ENCODE measurements around the gene TRAM2. TPM values are rescaled to one million over a fixed set of nuclear protein-coding genes. Genes with fewer than 3 reads are reported as not detected.

The TRAM2 gene
- total and polyA plus RNA-seq, 10 of the 15 experiments (the other 5 are each of a cell fraction or from before 2014, with no cell fraction given) = 2.5 to 15.0 (median 11.0) TPM

- no TSS peak for BruUV-seq (replicated peaks)
- ChIA-PET SMC1A (ENCODE audit: uncharacterized antibody, unreplicated experiment) (no interaction called here), POLR2A (no interaction called here), RAD21 (ENCODE audit: unreplicated experiment) (interaction anchor here (0.8 kb wide), 1 partner anchor 16 kb away, joined by 3 read pairs; no protein-coding TSS in a partner anchor), CTCF (no interaction called here)
- H3K27me3 ChIP-seq (replicated peaks in 1 of 2; ENCODE audit: control insufficient read depth in 2 of 2, insufficient read depth in 2 of 2, low read length in 1 of 2) = no peaks in the 10 kb centered on the region; a peak in 1 of 4 replicates
- H3K36me3 ChIP-seq (ENCODE audit: control insufficient read depth in 2 of 2, insufficient read depth in 2 of 2, low read length in 1 of 2) = no peaks in the 10 kb centered on the region
- WGBS (ENCODE audit: insufficient coverage, insufficient replicate concordance, low lambda C conversion rate, missing lambda C conversion rate) = 81% methylated on average over 1 of the region's 1 CpG
- intact Hi-C loops (cut with micrococcal nuclease; ENCODE audit: unreplicated experiment) (no loop called here), in situ Hi-C loops (cut with MboI) (no loop called here)
- H3K4me3 ChIP-seq = no peak overlapping the region
- H3K4me1 ChIP-seq (ENCODE audit: control insufficient read depth, insufficient read depth, low read length) = no peaks in the 10 kb centered on the region
- no peak overlapping the region for H2AFZ ChIP-seq (ENCODE audit: control insufficient read depth, low read depth, low read length)
- DNase-seq (ENCODE audit: low read depth, low spot score) (no peak), ATAC-seq (no peak), FAIRE-seq (no peak)
- no peak overlapping the region for H3K9ac ChIP-seq (ENCODE audit: control insufficient read depth, insufficient read depth, low read length)
- no peaks in the 10 kb centered on the region for H3K79me2 ChIP-seq (ENCODE audit: control insufficient read depth, insufficient read depth, low read length)
- H3K9me3 ChIP-seq (replicated peaks; ENCODE audit: control insufficient read depth, insufficient read depth, low read length) = no peaks in the 10 kb centered on the region
- no peak overlapping the region for H3K27ac ChIP-seq (ENCODE audit: control insufficient read depth, insufficient read depth)
- TF ChIP-seq PML (IDR thresholded peaks at IDR 0.05; ENCODE audit: low read length) = no peak
- no peak for TF ChIP-seq ESRRA (IDR thresholded peaks at IDR 0.05; ENCODE audit: low read length)
- no peak for TF ChIP-seq ZBTB40 (IDR thresholded peaks at IDR 0.05; ENCODE audit: borderline replicate concordance)
- TF ChIP-seq RCOR1 (conservative IDR thresholded peaks at IDR 0.05; ENCODE audit: low read depth, low read length) = no peak
- no peak for TF ChIP-seq IRF5 (IDR thresholded peaks at IDR 0.05; ENCODE audit: borderline replicate concordance)
- no peak for TF ChIP-seq GABPA (IDR thresholded peaks at IDR 0.05; ENCODE audit: low read depth)
- TF ChIP-seq SRF (IDR thresholded peaks at IDR 0.05; ENCODE audit: low read depth in 2 of 2, low read length in 2 of 2) = no peak
- TF ChIP-seq ZZZ3 (IDR thresholded peaks at IDR 0.05; ENCODE audit: control insufficient read depth, insufficient read length, low read depth) = no peak
- no peak for TF ChIP-seq HDAC6 (IDR thresholded peaks at IDR 0.05; ENCODE audit: unreplicated experiment)
- TF ChIP-seq PBX3 (IDR thresholded peaks at IDR 0.05; ENCODE audit: insufficient replicate concordance, low read depth, low read length) = no peak
- TF ChIP-seq IRF3 (IDR thresholded peaks at IDR 0.05) = no peak
- no peak for TF ChIP-seq IRF4 (IDR thresholded peaks at IDR 0.05; ENCODE audit: low read depth, low read length)
- no peak for TF ChIP-seq ELK1 (IDR thresholded peaks at IDR 0.05; ENCODE audit: low read depth, low read length)
- TF ChIP-seq CHD4 (IDR thresholded peaks at IDR 0.05) = no peak
- H3K4me2 ChIP-seq (ENCODE audit: control insufficient read depth, insufficient read depth) = no peak overlapping the region
- no peaks in the 10 kb centered on the region for H4K20me1 ChIP-seq (ENCODE audit: control insufficient read depth, insufficient read depth)
Observed at GRCh38 chr6:52611833-52612232, 35.0 kb upstream of the TRAM2 start.
